HepG2 (cell line): ENCODE data around the gene ENTPD6. TPM values are rescaled to one million over a fixed set of nuclear protein-coding genes. Genes with fewer than 3 reads are reported as not detected.
A peak's percentile ranks its signal among the peaks of the same experiment; 100 is the strongest.

Source experiments
- EED ChIP-seq: sonication (generic); formaldehyde crosslinking; IDR thresholded peaks from 2 replicates; pipeline ENCODE4 v1.5.0; 2020; ENCODE audit warnings: mild to moderate bottlenecking, missing genetic modification reagents
- HIC2 ChIP-seq: sonication (generic); formaldehyde crosslinking; IDR thresholded peaks from 2 replicates; pipeline ENCODE4 v1.9.0; 2022; ENCODE audit warnings: low read depth, missing genetic modification reagents
- HNF4A ChIP-seq: sonication (generic); formaldehyde crosslinking; IDR thresholded peaks from 2 replicates; pipeline ENCODE4 v1.4.0; 2020; ENCODE audit warnings: missing genetic modification reagents
- HNRNPL ChIP-seq: fragments of 200-400 bp; formaldehyde crosslinking; IDR thresholded peaks from 2 replicates; pipeline ENCODE4 v1.6.1; 2017; ENCODE audit warnings: mild to moderate bottlenecking, low read depth, low read length
- KLF11 ChIP-seq: IDR thresholded peaks from 2 replicates; pipeline ENCODE4 v1.6.1; 2016; ENCODE audit warnings: missing compliant biosample characterization
- NFAT5 ChIP-seq: sonication (generic); formaldehyde crosslinking; IDR thresholded peaks from 2 replicates; pipeline ENCODE4 v1.4.0; 2020; ENCODE audit warnings: missing genetic modification reagents
- RBAK ChIP-seq: sonication (generic); formaldehyde crosslinking; IDR thresholded peaks from 2 replicates; pipeline ENCODE4 v1.5.1; 2020; ENCODE audit warnings: mild to moderate bottlenecking, missing genetic modification reagents
- TFDP2 ChIP-seq: sonication (generic); formaldehyde crosslinking; IDR thresholded peaks from 2 replicates; pipeline ENCODE4 v1.4.0; 2020; ENCODE audit warnings: missing genetic modification reagents
- TSC22D2 ChIP-seq: sonication (generic); formaldehyde crosslinking; IDR thresholded peaks from 2 replicates; pipeline ENCODE4 v1.5.1; 2020; ENCODE audit warnings: missing genetic modification reagents, mild to moderate bottlenecking, borderline replicate concordance
- ZBTB14 ChIP-seq: sonication (generic); formaldehyde crosslinking; IDR thresholded peaks from 2 replicates; pipeline ENCODE4 v1.4.0; 2020; ENCODE audit warnings: missing genetic modification reagents
- ZNF34 ChIP-seq: sonication (generic); formaldehyde crosslinking; IDR thresholded peaks from 2 replicates; pipeline ENCODE4 v1.4.0; 2020; ENCODE audit warnings: mild to moderate bottlenecking, missing genetic modification reagents, borderline replicate concordance
- ZNF543 ChIP-seq: sonication (generic); formaldehyde crosslinking; IDR thresholded peaks from 2 replicates; pipeline ENCODE4 v1.4.0; 2020; ENCODE audit warnings: mild to moderate bottlenecking, missing genetic modification reagents
- ZNF572 ChIP-seq: sonication (generic); formaldehyde crosslinking; IDR thresholded peaks from 2 replicates; pipeline ENCODE4 v1.5.1; 2020; ENCODE audit warnings: mild to moderate bottlenecking, missing genetic modification reagents
- ZNF615 ChIP-seq: sonication (generic); formaldehyde crosslinking; IDR thresholded peaks from 2 replicates; pipeline ENCODE4 v1.5.0; 2020; ENCODE audit warnings: mild to moderate bottlenecking, missing genetic modification reagents, borderline replicate concordance
- ZNF629 ChIP-seq: sonication (generic); formaldehyde crosslinking; conservative IDR thresholded peaks from 2 replicates; pipeline ENCODE4 v1.5.0; 2020; ENCODE audit warnings: missing genetic modification reagents
- ZNF703 ChIP-seq: sonication (generic); formaldehyde crosslinking; IDR thresholded peaks from 2 replicates; pipeline ENCODE4 v1.5.1; 2020; ENCODE audit warnings: missing genetic modification reagents, mild to moderate bottlenecking, moderate library complexity, borderline replicate concordance
- polyA plus RNA-seq, 8 experiments: library from polyadenylated mRNA; depleted of rRNA in 3 of 8; stranded (reverse) in 7 of 8; unstranded in 1 of 8; fragments of >200 nt; fragmentation: Illumina TruSeq in 4 of 8; extraction: Trizol in 4 of 8; gene quantifications; 2 replicates each; pipeline versions ENCODE4 v1.2.1 to v1.2.3, GENCODE V29; 2011 to 2016; ENCODE audit warnings: low read depth in 4 of 8, missing spikeins in 1 of 8, mixed read lengths in 1 of 8; ENCODE audit not compliant: insufficient read depth in 1 of 8
- total RNA-seq, 5 experiments: library from RNA; depleted of rRNA; stranded (reverse); fragments of >200 nt; fragmentation: Illumina TruSeq; extraction: Trizol; gene quantifications; 2 replicates each; pipeline ENCODE4 v1.2.3, GENCODE V29; 2016; ENCODE audit warnings: low read depth in 1 of 5

Gene ENTPD6
- total and polyA plus RNA-seq, 2 of the 13 experiments (the other 11 are each of a cell fraction or from before 2014, with no cell fraction given) = 164 to 172 TPM

- TF ChIP-seq KLF11 (0 out of 2 replicates have a peak, but pooled peaks have one; percentile 53), ZNF703 (peak; percentile 90; the same call in 1 of the 2 replicates), HIC2 (CRISPR knock-in tag) (peak; percentile 25; the same call in 1 of the 2 replicates), HNF4A (CRISPR knock-in tag) (peak; percentile 27; the same call in 1 of the 2 replicates), ZNF629 (no peak), TFDP2 (peak; percentile 75), RBAK (CRISPR knock-in tag) (peak; percentile 29; the same call in 1 of the 2 replicates), ZNF543 (0 out of 2 replicates have a peak, but pooled peaks have one; percentile 53), EED (CRISPR knock-in tag) (peak; percentile 75; the same call in 1 of the 2 replicates), HNRNPL (0 out of 2 replicates have a peak, but pooled peaks have one; percentile 20), ZBTB14 (CRISPR knock-in tag) (no peak), ZNF34 (CRISPR knock-in tag) (peak; percentile 89; the same call in 1 of the 2 replicates), TSC22D2 (CRISPR knock-in tag) (no peak), ZNF615 (CRISPR knock-in tag) (no peak; the same call in 1 of the 2 replicates), NFAT5 (CRISPR knock-in tag) (peak; percentile 67; the same call in 1 of the 2 replicates), ZNF572 (CRISPR knock-in tag) (no peak)
Observed at GRCh38 chr20:25226433-25227316, 31.2 kb downstream of the ENTPD6 start (continued).
